ENCODE measurements around the gene CNNM3.

CNNM3 gene

DNA sequence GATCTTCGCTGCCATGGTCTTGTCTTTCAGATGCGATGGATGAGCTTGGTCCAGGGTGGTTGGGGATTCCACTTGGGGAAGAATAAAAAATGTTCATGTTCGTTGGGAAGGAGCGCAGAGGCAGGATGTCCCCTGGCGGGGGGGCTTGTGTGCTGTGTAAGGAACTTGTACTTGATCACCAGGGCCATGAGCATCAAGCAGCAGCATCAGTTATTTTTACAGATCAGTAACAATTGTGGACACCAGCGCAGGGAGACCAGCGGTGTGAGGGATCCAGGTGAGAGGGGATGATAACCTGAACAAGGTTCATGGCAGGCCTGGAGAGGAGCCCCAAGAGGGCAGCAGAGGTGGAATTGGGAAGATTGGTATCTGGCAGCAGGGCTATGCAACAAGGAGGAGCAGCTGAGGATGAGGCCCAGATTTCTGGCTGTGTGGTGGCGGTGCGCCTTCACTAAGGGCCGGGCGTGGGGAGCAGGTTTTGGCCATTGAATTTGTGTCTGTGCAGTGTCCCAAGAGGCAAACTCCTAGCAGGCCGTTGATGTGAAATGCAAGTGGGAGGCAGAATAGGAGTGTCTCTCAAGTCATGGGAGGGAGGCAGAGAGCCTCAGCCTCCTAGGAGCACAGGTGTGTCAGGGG is 3.9 kb downstream of the CNNM3 start:
- no peak for DNase-seq

DNA sequence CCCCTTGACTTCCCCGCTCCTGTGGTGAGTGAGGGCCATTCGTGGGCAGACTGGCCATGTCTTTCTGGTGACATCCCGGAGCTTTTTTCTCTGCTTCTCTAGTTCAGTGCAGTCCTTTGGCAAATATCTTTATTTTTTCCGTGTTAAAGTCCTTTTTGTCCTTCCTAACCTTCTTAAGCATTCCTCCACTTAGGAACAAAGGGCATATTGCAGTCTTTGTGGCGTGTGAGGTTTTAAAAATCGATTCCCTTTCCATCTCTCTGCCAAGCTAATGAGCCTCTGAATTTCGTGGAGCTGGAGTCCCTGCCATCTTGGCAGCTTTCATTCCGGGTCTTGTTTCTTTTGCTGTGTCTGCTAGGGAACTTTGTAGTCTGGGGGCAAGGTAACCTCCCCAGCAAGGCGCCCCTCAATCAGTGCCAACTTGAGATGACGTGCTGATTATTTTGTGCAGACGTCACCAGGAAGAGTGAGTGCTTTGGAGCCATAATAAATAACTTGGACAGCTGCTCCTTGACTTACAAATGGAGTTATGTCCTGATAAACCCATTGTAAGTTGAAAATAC is 5.1 kb downstream of the CNNM3 start:
- DNase-seq = no peak

DNA sequence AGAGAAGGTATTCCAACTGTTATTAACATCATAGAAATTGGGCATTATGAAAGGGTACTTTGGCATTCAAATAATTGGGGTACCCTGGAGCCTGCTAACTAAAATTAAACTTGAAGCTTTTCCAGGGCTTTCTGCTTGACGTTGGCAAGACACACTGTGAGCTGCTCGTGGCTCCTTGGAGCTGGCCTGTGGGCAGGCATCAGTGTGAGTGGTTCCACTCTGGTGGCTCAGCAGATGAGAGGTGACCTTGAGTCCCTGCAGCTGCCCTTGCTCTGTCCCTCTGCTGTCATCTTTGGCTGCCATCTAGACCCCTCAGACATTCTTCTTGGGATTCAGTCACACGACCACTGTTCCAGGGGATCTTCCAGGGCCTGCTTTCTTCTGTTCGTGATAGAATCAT is 6.7 kb downstream of the CNNM3 start:
- DNase-seq = no peak

DNA sequence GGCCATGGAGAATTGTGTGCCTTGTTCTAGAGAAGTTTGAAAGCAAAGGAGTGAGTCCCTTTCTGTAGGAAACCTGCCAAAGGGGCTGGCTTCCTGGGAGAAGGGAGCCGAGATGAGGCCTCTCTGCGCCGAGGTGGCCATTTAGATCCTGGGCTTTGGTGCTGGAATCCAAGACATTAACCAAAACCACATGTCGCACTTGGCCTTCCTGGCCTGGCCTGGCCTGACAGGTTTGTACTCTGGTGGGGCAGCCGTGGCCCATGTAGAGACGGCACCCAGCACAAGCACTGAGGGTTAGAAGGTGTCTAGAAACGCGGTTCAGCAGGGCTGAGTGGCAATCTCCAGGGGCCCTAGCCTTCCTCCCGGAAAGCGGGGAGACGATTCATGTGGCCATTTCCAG is 7.1 kb downstream of the CNNM3 start:
- DNase-seq = no peak

DNA sequence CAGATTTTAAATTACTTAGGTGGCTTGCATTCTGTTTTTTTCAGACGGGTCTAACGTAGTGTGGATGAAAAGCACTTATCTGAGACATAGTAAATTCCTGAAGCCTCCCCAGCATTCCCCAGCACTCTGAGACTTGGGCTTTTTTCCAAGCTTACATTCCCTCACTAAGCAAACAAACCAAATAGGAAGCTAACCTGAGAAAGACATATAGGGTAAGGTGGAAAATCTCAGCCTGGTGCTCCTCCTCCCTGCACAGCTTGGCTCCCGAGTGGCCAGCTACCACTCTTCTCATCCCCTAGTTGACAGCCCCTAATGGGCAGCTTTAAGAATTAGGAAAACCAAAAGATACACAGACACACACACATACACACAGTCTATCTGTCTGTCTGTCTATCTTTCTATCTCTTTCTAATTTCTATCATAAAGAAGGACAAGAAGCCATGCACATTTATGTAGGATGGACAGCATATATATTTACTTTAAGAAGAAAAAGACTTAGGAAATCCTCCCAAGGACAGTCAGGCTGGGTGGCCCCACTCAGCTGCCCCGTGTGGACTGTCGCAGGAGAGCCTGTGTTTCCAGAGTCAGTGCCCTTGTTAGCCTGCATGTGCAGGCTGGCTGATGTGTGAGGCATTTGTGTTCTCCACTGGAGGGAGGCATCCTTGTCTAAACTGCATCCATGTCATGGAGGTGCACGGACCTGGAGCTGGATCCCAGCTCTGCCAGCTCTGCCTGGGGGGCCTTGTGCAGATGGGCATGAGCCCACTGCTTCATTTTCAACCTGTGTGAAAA is 8.2 kb downstream of the CNNM3 start:
- DNase-seq = no peak

DNA sequence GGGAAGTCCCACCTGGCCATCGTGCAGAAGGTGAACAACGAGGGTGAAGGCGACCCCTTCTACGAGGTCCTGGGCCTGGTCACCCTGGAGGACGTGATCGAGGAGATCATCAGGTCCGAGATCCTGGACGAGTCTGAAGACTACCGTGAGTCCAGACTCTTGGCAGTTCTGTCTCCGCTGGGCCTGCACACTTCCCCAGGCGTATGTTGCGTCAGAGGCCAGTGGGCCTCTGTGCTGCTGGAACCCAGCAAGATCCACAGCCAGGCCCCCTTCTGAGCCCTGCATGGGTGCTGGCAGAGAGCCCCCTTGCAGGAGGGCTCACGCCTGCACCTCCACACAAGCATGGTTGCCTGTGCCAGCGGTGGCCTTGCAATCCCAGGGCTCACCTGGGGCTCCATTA is 9.0 kb downstream of the CNNM3 start:
- no peak for DNase-seq

DNA sequence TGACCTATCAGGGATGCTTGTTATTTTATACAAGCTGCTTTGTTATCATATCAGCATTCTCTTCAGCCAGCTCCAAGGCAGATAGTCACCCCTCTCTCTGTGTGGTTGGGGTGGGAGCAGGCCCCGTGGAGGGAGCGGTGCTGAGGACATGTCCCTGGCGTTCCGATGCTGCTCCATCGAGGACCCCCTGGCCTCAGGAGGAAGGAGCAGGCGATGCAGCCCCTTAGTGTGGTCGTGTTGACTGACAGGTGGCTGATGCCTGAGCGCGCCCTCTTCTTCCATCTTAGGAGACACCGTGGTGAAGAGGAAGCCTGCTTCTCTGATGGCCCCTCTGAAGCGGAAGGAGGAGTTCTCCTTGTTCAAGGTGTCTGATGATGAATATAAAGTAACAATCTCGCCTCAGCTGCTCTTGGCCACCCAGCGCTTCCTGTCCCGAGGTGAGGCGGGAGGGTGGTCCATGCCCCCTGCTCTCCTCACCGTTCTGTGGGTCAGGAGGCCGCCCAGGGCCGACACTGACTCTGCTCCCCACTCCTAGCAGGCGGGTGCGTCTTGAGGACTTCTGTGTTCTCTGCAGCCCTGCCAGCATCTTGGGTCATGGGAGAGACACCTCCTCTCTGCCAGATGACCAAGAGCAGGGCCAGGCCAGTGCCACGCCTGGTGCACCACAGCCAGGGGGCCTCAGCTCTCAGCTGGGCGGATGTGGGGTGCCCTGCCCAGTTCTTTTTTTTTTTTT is 10.6 kb downstream of the CNNM3 start:
- DNase-seq = no peak

DNA sequence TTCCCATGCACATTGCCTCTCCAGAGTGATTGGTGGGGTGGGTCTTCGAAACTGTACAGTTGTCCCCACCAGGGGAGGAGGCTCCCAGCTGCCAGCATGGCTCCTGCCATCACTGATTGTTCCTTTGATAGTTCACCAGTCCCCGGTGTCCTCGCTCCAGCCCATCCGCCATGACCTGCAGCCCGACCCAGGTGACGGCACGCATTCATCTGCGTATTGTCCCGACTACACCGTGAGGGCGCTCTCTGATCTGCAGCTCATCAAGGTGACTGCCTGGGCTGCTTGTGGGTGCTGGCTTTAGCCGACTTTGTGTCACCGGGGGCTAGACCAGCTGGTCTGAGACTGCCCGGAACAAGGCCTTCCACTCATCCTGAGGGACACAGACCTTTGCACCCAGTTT is 12.4 kb downstream of the CNNM3 start:
- DNase-seq = no peak

DNA sequence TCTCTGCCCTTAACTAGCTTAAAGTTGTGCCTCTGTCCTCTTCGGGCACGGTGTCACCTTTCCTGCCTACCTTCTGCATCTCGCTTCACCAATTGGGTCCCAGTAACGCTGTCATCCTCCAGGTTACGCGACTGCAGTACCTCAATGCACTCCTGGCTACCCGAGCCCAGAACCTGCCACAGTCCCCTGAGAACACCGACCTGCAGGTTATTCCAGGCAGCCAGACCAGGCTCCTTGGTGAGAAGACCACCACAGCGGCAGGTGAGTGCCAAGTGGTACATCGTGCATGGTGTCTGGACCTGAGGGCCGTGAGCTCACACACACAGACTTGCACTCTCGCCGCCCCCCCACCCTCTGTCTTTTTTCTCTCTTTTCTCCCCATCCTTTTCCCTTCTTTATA is 12.8 kb downstream of the CNNM3 start:
- no peak for DNase-seq

DNA sequence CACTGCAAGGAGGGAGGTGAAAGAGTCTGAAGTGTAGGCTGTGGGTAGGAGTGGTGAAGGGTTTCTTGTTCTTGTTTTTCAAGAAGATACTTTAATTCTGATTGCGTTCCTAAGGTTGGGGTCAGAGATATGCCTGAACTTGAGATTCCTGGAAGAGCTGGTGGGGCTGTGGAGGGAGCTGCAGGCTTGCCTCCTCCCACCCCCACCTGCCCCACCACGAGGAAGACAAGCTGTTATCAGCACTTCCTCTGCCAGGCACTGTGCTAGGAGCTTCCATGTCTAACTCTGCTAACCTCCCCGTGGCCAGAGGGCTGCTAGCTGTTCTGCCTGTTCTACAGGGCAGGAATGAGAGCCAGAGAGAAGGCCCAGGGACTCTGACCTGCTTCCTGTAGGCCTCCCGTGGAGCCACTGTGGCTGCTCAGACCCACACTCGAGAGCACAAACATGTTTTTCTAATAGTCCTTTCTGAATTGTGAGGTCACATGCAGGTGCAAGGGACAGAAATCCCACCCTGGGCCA is 14.0 kb downstream of the CNNM3 start:
- DNase-seq = no peak

DNA sequence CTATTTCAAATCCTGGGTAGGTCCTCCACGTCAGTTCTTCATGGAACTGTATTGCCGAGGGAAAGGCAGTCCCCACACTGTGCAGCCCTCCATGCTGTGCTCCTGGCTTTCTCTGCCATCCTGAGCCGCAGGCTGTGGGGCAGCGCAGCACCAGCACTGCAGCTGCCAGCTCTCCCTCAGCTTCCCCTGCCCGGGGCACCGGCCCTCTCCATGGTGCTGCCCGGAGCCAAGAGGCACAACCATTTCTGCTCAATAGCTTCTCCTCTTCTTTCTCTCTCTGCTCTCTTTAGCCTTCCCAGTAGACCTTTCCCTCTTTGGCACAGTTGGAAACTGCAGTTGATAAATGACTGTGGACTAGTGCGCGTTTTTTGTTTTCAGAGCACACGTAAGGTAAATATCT is 15.6 kb downstream of the CNNM3 start:
- no peak for DNase-seq

DNA sequence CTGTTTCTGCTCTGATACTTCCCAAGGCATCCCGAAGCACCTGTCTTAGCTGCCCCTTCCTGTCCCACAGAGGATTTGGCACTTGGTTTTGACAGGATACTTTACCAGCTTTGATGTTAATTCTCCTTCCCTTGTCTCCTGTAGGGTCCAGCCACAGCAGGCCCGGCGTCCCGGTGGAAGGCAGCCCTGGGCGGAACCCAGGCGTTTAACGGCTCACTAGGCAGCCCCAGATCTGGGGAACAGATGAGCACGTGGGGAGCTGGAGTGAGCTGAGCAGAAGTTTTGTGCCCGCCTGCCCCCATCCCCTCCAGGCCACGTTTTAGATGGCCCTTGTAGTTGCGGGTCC is 16.3 kb downstream of the CNNM3 start:
- no peak for DNase-seq

DNA sequence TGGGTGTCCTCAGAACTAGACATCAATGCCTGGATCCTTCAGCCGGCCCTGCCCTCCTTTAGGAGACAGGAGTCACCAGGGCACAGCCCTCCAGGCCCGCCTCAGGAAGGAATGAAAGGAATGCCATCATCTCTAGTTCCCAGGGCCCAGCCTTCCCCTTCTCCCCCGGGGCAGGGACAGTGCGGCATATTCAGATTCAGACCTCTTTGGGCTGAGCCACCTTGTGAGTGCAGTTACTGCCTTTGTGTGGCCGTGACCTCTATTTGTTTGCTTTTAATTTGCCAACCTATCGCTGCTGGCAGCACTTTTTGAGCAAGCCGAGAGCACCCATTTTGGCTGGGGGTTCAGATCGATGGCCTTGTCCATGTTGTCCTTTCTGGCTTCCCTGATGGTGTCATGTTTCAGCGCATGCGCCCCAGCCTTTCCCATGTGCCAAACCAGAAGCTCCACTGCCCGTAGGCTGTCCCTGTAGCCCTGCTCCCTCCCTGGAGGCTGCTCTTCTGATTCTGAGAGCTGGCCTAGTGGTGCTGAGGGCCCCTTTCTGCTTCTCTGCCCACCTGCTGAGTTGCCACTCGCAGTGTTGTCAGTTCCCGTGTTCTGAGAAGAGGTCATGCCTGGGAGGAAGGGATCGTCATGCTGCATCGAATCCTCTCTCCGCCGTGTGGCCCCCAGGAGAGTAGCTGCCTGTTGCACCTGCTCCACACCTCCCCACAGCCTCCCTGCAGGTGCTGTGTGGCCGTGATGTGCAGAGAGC is 16.9 kb downstream of the CNNM3 start:
- DNase-seq = no peak

DNA sequence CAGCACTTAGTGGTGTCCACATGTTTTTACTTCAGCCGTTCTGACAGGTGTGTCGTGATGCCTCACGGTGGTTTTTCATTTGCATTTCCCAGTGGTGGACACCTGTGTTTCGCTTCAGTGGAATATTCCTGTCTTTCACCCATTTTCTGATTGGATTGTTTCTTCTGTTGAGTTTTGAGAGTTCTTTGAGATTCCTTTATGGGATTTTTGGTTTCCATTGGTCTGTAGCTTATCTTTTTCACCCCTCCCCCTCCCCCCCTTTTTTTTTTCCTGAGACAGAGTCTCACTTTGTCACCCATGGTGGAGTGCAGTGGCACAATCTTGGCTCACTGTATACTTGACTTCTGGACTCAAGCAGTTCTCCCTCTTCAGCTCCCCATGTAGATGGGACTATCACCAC is 19.8 kb downstream of the CNNM3 start:
- no peak for DNase-seq

DNA sequence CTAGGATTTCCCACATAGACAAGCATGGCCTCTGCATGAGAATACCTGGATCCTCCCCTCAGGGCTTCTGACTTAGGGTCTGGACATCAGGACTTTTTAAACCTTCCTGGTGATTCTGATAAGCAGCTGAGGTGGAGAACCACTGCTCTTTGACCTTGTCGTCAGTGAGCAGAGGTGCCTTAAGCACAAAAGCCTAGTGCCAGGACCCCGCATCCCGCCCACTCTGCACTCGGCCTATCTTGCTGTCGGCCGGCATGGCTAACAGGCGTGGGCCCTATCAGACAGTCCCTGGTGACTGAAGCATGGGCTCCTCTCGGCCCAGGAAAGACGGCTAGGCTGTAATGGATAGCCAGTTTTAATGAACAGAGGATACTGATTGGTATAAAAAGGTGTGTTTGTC is 21.5 kb downstream of the CNNM3 start:
- no peak for DNase-seq

DNA sequence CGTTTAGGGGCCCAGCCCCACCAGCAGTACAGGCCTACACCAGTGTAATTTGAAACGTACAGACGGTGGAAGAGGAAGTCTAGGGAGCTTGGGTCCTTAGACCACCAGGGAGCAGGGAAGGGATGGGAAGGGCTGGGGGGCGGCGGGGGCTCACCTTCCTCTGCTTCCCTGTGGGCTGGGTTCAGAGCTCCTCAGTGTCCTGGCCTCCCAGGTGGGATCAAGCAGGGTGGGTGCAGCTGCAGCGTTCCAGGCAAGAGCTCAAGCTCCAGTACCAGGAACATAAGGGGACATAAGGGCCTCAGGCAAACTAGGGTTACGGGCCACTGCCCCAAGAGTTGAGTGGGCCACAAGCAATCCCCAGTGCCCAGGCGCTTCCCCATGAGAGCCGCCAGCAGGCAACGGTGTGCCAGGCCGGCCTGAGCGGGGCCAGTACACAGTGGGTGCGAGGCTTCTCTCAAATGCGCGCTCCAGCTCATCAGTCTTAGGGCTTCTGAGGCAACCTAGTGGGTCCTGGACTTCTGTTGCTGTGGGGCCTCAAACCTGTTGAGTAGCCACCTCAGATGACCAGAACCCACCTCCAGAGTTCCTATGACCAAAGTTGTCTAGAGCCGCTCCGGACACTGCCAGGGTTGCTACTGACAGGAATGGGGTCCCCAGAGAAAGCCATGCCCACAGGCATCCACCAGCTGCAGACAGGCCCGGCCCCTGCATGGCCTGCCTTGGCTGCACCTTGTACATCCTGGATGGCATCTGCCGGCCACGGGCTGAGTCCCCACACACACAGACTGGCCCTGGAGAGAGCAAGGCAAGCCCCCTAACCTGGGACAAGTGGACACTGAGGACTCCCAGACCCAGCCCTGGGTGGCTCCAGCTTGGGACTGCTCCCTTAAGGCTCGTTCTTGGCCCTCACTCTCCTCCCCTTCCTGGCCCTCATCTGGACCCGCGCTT is 22.6 kb downstream of the CNNM3 start:
- DNase-seq = no peak

DNA sequence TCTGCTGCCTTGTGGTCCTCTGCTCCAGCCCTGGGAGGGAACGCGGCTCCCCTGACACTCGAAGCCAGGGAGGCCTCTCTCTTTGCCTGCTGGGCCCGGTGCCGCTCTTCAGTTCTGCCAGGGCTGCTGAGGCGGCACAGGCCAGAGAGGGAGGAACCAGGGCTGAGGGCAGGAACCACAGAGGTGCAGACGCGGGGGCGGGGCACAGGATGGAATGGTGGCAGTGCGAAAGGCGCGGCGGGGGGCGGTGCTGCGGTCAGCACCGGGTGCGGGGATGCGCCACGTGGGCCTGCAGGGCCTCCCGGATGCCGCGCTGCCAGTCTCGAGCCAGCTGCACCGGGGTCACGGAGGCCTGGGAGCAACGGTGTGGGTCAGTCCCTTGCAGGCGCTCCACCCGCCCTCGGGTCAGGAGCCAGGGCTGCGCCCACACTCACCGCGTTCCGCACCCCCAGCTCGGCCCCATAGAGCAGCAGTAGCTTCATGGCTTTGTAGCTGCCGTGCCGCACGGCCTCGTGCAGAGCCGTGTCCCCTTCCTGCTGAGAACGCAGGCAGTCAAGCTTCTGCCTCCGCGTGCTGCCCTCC is 23.3 kb downstream of the CNNM3 start:
- DNase-seq = no peak

DNA sequence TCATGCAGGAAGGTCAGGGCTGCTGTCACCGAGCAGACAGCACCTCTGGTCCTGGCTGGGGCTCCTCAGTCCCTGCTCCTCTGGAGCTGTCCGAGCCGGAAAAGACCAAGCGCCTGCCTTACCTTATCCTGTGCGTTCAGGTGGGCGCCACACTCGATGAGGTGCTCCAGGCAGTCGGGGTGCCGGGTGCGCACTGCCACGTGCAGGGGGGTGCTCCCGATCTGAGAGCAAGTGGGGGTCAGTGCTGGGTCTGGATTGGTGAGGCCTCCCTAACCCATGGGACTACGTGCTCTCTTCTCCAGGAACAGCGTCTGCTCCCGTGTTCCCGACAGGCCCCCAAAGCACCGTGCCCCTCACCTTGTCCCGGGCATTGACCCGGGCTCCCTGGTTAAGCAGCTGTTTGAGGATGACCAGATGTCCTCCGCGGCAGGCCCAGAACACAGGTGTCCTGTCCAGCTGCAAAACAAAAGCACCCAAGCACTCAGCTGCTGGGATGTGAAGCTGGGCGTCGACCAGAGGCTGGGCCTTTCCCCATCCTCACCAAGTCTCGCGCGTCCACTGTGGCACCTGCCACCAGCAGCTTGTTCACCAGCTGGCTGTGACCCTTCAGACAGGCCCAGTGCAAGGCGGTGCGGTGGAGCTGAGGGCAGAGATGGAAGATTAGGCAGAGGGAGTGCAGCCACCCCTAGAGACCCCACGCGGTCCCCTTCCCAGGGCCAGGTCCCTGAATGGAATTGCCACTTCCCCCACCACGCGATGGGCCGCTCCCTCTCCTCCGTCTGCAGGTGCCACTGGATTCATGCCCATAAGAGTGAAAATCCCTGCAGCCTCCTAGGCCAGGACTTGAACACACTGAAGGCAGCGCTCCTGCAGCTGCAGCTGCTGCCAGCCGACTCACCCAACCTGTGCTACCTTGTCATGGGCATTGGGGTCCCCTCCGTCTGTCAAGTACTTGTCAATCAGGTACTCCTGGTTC is 24.1 kb downstream of the CNNM3 start:
- DNase-seq = no peak

DNA sequence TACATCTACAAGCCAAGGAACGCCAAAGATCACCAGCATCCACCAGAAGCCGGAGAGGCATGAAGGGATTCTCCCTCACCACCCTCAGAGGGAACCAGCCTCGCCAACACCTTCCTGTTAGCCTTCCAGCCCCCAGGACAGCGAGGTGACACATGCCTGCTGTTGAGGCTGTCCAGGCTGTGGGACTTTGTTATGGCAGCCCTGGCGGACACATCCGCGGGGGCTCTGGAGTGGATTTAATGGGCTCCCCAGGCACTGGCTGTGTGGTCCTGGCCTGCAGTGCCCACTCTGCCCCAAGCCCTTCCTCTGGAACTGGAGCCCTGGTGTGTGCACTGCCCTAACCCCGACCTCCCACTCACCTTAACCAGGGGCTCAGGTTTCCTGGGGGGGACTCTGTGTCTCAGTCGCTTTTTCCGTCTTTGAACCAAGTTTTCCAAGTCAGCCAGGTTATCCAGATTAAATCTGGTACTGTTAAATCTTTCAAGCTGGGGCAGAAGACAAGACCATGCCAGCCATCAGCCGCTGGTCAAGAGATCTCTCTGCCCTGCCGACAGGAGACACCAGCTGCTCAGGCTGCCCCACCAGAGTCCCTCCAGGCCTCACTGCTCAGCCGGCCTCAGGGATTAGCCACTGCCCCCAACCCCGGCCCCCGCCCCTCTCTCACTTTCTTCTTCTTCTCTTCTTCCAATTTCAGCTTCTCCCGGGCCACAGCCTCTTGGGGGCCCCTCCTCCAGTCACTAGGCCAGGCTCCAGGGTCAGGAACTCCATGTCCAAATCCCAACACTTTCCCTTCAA is 25.8 kb downstream of the CNNM3 start:
- no peak for DNase-seq

All from NCI-H1694 (cell line).